ENCODE data around the gene NHLRC4. TPM values are rescaled to one million over a fixed set of nuclear protein-coding genes. Genes with fewer than 3 reads are reported as not detected.

NHLRC4 gene
- total and polyA plus RNA-seq, 2 of the 8 experiments (the other 6 are each of a cell fraction or from before 2014, with no cell fraction given), result 0.60 to 0.76 TPM

DNA sequence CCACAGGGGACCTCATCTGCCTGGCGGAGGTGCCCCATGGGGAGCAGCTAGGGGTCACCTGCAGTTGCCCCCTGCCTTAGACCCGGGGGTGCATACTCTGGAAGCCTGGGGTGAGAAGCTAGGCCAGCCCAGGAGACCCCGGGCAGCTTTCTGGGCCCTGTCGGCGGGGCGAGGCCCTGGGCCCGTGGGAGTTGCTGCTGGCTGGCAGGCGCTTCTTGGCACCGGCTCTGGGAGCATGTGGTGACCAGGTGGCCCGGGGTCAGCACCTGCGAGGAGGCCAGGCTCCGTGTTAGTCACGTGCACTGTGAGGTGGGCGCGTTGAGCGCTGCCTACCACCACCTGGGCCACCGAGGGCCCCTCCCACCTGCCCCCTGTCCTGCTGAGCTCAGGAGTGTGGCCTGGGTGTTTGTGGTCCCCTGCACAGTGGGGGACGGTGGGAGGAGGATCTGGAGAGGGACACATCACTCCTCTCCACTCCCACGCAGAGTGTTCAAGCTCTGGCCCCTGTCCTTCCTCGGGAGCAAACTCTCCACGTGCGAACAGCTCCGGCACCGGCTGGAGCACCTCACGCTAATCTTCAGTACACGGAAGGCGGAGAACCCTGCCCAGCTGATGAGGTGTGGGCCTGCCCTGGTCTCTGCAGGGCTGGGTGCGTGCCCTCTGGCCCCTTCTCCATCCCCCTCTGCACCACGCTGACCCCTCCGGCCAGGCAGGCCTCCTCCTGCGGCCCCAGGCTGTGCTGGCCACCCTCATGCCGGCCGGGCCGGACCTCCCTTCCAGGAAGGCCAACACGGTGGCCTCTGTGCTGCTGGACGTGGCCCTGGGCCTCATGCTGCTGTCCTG lies 8.8 kb downstream of the NHLRC4 start (continued):
- TF ChIP-seq, protein P1, sequence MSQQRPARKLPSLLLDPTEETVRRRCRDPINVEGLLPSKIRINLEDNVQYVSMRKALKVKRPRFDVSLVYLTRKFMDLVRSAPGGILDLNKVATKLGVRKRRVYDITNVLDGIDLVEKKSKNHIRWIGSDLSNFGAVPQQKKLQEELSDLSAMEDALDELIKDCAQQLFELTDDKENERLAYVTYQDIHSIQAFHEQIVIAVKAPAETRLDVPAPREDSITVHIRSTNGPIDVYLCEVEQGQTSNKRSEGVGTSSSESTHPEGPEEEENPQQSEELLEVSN (IDR thresholded peaks at IDR 0.05), result no peak

Data from H1 (cell line).